Activated T-helper 9 cell treated with anti-CD3 and anti-CD28 coated beads, Interleukin-2, amount 50 U/mL, for 16 hours (primary cell): Measurements from ENCODE around the gene DNAJC1.
"Not testable (repeated sequence)": the region's sequence is repeated elsewhere in the genome, so short reads cannot be mapped to it uniquely, and the experiment has no call there.

Experiments used
- DNase-seq: peaks from one replicate; pipeline ENCODE4 v3.0.0-alpha.2; 2020; ENCODE audit warnings: low read depth

The DNAJC1 gene

GRCh38 chr10:22003177-22003963, at the start of gene DNAJC1:
Gene DNAJC1 (minus strand): TSS chr10:22003730. CDS start chr10:22003434, 296 bp downstream.
- peak; percentile 97 for DNase-seq

- DNase-seq: no peak
Measured at GRCh38 chr10:22053048-22053447, 49.5 kb upstream of the DNAJC1 start.

GRCh38 chr10:22049635-22050034, 46.1 kb upstream of the DNAJC1 start:
- no peak for DNase-seq

GRCh38 chr10:22047812-22048211, 44.3 kb upstream of the DNAJC1 start:
- DNase-seq: no peak

- DNase-seq: no peak
Measured at GRCh38 chr10:22043327-22043633, 39.8 kb upstream of the DNAJC1 start.

- DNase-seq: no peak
Measured at GRCh38 chr10:22042557-22043326, 39.2 kb upstream of the DNAJC1 start.

GRCh38 chr10:22034333-22034732, 30.8 kb upstream of the DNAJC1 start:
- DNase-seq: no peak

- not testable (repeated sequence) for DNase-seq
Measured at GRCh38 chr10:22032268-22032667, 28.7 kb upstream of the DNAJC1 start.

- DNase-seq: no peak
Measured at GRCh38 chr10:22030421-22030820, 26.9 kb upstream of the DNAJC1 start.

- no peak for DNase-seq
Measured at GRCh38 chr10:22029445-22030236, 26.1 kb upstream of the DNAJC1 start.

- DNase-seq: no peak
Measured at GRCh38 chr10:22027364-22028238, 24.1 kb upstream of the DNAJC1 start.

GRCh38 chr10:22026287-22026686, 22.8 kb upstream of the DNAJC1 start:
- no peak for DNase-seq

- no peak for DNase-seq
Measured at GRCh38 chr10:22023508-22023907, 20.0 kb upstream of the DNAJC1 start.

- DNase-seq: peak; percentile 29
Measured at GRCh38 chr10:22022257-22023032, 18.9 kb upstream of the DNAJC1 start.

- DNase-seq: not testable (repeated sequence)
Measured at GRCh38 chr10:22021144-22021543, 17.6 kb upstream of the DNAJC1 start.

GRCh38 chr10:22017283-22018020, 13.9 kb upstream of the DNAJC1 start:
- DNase-seq: no peak

- DNase-seq: no peak
Measured at GRCh38 chr10:22016046-22016705, 12.6 kb upstream of the DNAJC1 start.

GRCh38 chr10:22010973-22011408, 7.5 kb upstream of the DNAJC1 start:
- DNase-seq: no peak

GRCh38 chr10:22010539-22010938, 7.0 kb upstream of the DNAJC1 start:
- no peak for DNase-seq
